ENCODE results near the gene CNRIP1. TPM values are rescaled to one million over a fixed set of nuclear protein-coding genes. Genes with fewer than 3 reads are reported as not detected.
"Not testable (repeated sequence)": the region's sequence is repeated elsewhere in the genome, so short reads cannot be mapped to it uniquely, and the experiment has no call there.

Gene CNRIP1
- total RNA-seq, 6 experiments from 2014 or later = 33.6 to 53.8 (median 47.2) TPM

GRCh38 chr2:68357605-68358337 lies 38.0 kb upstream of the CNRIP1 start:
- Mint-ChIP-seq H3K9me3 (peaks cover 5% of the 10 kb centered on the region; the same call in 1 of the 2 replicates), H3K27me3 (ENCODE audit: insufficient read depth) (peaks cover 2% of the 10 kb centered on the region), H3K36me3 (ENCODE audit: low read depth) (no peaks in the 10 kb centered on the region), H3K4me3 (no peak overlapping the region), H3K4me1 (ENCODE audit: low read depth) (peaks cover 11% of the 10 kb centered on the region), H3K27ac (no peak overlapping the region)
- peak; percentile 66 for DNase-seq
- TF ChIP-seq, protein P1, sequence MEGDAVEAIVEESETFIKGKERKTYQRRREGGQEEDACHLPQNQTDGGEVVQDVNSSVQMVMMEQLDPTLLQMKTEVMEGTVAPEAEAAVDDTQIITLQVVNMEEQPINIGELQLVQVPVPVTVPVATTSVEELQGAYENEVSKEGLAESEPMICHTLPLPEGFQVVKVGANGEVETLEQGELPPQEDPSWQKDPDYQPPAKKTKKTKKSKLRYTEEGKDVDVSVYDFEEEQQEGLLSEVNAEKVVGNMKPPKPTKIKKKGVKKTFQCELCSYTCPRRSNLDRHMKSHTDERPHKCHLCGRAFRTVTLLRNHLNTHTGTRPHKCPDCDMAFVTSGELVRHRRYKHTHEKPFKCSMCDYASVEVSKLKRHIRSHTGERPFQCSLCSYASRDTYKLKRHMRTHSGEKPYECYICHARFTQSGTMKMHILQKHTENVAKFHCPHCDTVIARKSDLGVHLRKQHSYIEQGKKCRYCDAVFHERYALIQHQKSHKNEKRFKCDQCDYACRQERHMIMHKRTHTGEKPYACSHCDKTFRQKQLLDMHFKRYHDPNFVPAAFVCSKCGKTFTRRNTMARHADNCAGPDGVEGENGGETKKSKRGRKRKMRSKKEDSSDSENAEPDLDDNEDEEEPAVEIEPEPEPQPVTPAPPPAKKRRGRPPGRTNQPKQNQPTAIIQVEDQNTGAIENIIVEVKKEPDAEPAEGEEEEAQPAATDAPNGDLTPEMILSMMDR (IDR thresholded peaks at IDR 0.05) = peak; percentile 70

- DNase-seq = no peak
- Mint-ChIP-seq H3K4me1 (ENCODE audit: low read depth) (peaks cover 15% of the 10 kb centered on the region), H3K4me3 (no peak overlapping the region), H3K27ac (no peak overlapping the region), H3K27me3 (ENCODE audit: insufficient read depth) (peaks cover 2% of the 10 kb centered on the region), H3K9me3 (peaks cover under 1% of the 10 kb centered on the region; the same call in 1 of the 2 replicates), H3K36me3 (ENCODE audit: low read depth) (no peaks in the 10 kb centered on the region)
- TF ChIP-seq, protein P1 (IDR thresholded peaks at IDR 0.05) = no peak
These were observed 37.0 kb upstream of the CNRIP1 start for GRCh38 chr2:68356599-68357239.

- Mint-ChIP-seq H3K36me3 (ENCODE audit: low read depth) (no peaks in the 10 kb centered on the region), H3K4me3 (no peak overlapping the region), H3K4me1 (ENCODE audit: low read depth) (peaks cover 10% of the 10 kb centered on the region), H3K9me3 (no peaks in the 10 kb centered on the region; the same call in 1 of the 2 replicates), H3K27me3 (ENCODE audit: insufficient read depth) (peaks cover 6% of the 10 kb centered on the region), H3K27ac (no peak overlapping the region)
- no peak for DNase-seq
- TF ChIP-seq, protein P1 (IDR thresholded peaks at IDR 0.05) = no peak
These were observed 33.1 kb upstream of the CNRIP1 start for GRCh38 chr2:68352651-68353391.

GRCh38 chr2:68351997-68352396 lies 32.2 kb upstream of the CNRIP1 start:
- H3K27ac Mint-ChIP-seq = no peak overlapping the region
- TF ChIP-seq, protein P1 (IDR thresholded peaks at IDR 0.05) = no peak
- H3K27me3 Mint-ChIP-seq (ENCODE audit: insufficient read depth) = peaks cover 12% of the 10 kb centered on the region
- no peak for DNase-seq
- no peak overlapping the region for H3K4me3 Mint-ChIP-seq
- H3K4me1 Mint-ChIP-seq (ENCODE audit: low read depth) = peaks cover 7% of the 10 kb centered on the region
- H3K36me3 Mint-ChIP-seq (ENCODE audit: low read depth) = no peaks in the 10 kb centered on the region
- no peaks in the 10 kb centered on the region; the same call in 1 of the 2 replicates for H3K9me3 Mint-ChIP-seq

DNA sequence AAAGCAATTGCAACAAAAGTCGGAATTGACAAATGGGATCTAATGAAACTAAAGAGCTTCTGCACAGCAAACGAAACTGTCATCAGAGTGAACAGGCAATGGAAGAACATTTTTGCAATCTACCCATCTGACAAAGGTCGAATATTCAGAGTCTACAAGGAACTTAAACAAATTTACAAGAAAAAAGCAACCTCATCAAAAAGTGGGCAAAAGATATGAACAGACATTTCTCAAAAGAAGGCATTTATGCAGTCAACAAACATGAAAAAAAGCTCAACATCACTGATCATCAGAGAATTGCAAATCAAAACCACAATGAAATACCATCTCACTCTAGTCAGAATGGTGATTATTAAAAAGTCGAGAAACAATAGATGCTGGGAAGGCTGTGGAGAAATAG lies 29.3 kb upstream of the CNRIP1 start:
- H3K36me3 Mint-ChIP-seq (ENCODE audit: low read depth); H3K4me3 Mint-ChIP-seq; DNase-seq; H3K27ac Mint-ChIP-seq; H3K9me3 Mint-ChIP-seq: not testable (repeated sequence)
- Mint-ChIP-seq H3K27me3 (ENCODE audit: insufficient read depth) (peaks cover 18% of the 10 kb centered on the region), H3K4me1 (ENCODE audit: low read depth) (peaks cover 14% of the 10 kb centered on the region)
